Activated T-cell treated with anti-CD3 and anti-CD28 coated beads for 1 hour (primary cell): ENCODE measurements around the gene FREM2.

ENCODE experiments used
- DNase-seq: peaks from one replicate; pipeline ENCODE4 v3.0.0-alpha.2; 2020; ENCODE audit warnings: low read depth

FREM2 gene, protein sequence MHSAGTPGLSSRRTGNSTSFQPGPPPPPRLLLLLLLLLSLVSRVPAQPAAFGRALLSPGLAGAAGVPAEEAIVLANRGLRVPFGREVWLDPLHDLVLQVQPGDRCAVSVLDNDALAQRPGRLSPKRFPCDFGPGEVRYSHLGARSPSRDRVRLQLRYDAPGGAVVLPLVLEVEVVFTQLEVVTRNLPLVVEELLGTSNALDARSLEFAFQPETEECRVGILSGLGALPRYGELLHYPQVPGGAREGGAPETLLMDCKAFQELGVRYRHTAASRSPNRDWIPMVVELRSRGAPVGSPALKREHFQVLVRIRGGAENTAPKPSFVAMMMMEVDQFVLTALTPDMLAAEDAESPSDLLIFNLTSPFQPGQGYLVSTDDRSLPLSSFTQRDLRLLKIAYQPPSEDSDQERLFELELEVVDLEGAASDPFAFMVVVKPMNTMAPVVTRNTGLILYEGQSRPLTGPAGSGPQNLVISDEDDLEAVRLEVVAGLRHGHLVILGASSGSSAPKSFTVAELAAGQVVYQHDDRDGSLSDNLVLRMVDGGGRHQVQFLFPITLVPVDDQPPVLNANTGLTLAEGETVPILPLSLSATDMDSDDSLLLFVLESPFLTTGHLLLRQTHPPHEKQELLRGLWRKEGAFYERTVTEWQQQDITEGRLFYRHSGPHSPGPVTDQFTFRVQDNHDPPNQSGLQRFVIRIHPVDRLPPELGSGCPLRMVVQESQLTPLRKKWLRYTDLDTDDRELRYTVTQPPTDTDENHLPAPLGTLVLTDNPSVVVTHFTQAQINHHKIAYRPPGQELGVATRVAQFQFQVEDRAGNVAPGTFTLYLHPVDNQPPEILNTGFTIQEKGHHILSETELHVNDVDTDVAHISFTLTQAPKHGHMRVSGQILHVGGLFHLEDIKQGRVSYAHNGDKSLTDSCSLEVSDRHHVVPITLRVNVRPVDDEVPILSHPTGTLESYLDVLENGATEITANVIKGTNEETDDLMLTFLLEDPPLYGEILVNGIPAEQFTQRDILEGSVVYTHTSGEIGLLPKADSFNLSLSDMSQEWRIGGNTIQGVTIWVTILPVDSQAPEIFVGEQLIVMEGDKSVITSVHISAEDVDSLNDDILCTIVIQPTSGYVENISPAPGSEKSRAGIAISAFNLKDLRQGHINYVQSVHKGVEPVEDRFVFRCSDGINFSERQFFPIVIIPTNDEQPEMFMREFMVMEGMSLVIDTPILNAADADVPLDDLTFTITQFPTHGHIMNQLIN (N-terminal part only)

DNA sequence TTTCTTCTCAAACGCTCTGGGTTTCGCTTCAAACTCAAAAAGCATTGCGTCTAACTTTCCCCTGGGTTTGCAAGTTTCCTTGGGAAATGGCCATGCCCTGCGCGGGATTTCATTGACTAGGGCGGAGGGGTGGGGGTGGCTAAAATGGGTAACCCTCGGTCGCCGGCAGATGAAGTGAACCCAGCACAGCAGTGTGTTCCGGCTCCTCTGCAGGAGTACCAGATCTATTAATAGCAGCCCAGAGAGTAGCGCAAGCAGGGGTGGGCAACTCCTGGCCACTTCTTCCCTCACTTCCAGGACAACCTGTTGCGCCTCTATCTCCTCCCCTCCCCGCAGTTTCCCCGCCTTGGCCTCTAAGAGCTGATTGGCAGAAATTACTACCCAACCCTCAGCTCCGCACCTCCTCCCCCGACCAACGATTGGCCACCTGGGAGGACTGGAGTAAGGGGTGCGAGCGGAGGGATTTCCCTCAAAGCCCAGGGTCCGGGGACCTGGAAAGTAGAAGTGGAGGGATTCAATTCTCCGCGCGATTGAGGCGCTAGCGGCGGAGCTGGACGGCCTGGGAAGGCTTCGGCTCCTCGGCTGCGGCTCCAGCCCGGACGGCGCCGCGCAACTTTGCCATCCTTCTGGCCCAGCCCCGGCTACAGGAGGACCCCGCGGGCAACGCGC, at the start of gene FREM2:
FREM2 (plus strand) TSS at position 501 of the 669 bp plus-strand sequence. CDS start 268 bp downstream, outside the sequence.
- DNase-seq: no peak

DNA sequence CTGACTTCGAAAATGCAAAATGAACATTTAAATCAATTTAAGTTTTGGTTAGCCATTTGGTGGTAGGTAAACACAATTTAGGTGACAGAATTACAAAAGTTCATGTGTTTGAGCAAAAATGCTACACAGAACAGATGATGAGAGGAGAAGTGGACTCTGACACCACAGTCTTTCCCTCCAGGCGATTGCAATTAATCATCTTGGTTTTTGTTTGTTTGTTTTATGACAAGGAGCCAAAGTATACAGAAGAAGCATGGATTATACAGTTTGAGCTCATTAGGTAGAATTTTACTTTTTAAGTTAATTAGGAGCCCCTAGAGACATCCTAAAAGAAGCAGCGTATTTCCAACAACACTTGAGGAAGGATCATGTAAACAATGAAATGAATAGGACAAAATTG, 49.3 kb upstream of the FREM2 start:
- DNase-seq: no peak

DNA sequence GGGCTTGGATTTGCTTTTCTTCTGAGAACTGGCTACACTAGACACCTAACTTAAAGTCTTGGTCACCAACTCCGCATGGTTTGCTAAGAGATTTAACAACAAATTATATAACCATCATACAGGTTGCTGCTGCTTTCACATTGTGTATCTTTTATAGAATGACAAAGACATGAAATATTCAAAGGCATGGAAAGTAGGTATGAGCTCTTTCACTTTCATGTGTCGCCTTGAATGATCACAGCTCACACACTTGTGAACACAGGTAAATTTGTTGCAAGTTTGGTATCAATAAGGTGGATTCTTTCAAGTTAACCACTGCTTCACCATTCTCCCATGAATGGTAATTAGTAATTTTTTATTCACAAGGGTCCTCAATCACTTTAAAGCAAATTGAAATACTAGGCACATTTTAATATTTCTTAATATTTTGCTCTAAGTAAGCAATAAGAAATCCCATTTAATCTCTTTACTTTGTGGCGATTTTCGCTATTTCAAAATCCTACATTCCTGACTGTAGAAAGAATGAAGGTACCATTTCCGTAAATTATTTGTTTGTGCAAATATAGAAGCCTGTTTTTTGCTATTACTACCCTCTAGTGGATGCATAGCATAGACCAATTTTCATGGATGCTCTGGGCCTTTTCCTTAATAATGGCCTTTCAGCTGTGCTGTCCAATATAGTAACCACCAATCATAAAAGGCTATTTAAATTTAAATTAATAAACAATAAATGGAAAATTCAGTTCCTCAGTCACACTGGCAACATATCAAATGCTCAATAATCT, 45.5 kb upstream of the FREM2 start:
- DNase-seq: no peak

DNA sequence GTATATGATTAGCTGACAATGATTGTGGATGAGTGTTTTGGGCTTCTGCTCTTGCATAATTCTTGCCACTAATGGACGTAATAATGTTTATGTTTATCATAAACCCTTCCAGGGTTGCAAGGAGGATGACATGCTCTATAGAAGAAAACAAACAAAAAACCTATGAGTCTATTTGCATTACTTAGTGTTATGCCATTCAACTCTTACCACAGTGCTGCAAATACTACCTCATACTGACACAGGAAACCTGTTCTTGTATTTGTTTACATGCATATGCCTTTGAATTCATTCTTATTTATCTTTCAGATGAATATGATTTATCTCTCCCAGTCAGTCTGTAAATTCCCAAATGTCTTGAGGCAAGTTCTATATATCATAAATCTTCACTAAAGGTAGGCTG, 39.6 kb upstream of the FREM2 start:
- DNase-seq: no peak

DNA sequence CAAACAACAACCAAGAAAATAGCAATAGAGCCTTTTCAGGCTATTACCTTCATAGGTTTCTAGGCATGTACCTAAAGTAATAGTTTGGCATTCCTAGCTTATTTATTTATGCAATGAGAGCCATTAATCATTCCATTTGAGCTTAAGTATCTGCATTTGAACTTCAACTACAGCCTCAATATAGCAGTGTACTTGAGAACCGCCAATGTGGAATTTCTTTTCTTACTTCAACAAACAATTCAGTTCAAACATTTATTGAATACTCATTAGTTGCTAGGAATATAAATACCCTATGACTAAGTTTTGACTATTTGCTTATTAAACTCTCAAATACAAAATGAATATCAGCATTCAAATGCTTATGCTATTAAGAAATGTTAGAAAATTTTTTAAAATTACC, 38.0 kb upstream of the FREM2 start:
- no peak for DNase-seq

DNA sequence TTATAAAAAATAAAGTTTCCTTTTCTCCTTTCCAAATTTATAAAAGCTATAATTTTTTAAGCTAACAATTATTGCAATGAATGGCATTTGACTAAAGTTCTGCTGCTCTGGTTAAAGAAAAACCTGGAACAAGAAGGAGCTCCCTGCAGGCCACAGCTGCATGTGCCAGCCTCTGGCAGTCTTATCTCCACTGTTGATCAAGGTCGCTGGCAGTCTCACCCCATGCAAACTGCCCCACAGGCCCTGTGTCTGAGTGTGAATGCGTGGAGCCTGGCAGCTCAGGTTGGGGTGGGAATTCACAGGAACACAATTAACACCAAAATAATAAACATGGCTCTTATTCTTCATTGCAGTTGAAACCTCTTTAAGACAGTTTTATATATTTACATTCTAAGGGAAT, 30.2 kb upstream of the FREM2 start:
- no peak for DNase-seq

DNA sequence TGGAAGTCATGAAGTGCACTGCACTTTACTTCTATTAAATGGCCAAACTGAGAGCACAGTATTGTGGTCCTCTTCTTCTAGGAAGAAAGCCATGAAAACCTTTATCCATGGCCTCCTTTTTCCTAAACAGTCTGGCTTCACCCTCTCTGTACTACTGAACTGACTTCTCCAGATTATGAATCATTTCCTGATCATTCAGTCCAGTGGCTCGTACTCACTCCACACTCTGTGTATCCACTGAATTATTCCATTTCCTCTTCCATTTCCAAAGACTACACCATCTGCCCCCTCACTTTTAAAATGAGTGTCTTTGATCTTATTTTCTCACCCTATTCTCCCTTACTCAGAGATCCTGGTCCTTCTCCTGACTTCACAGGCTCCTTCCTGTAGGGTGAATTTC, 29.7 kb upstream of the FREM2 start:
- DNase-seq: no peak

DNA sequence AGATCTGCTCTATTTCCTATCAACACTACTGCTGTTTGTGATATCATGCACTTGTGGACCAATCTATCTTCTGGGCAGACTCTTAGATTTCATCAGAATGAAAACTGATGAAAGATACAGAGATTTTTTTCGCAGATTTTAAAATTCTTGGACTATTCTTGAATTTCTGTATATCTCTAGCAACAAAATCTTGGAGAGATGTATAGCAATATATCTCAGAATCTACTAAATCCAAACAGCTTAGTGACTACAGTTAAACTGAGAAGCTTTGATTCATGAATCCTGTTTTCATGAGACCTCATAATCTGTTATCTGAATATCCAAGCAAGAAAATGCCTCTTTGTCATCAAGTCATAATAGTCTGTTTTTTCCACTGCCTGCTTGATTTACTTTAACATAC, 28.0 kb upstream of the FREM2 start:
- no peak for DNase-seq

DNA sequence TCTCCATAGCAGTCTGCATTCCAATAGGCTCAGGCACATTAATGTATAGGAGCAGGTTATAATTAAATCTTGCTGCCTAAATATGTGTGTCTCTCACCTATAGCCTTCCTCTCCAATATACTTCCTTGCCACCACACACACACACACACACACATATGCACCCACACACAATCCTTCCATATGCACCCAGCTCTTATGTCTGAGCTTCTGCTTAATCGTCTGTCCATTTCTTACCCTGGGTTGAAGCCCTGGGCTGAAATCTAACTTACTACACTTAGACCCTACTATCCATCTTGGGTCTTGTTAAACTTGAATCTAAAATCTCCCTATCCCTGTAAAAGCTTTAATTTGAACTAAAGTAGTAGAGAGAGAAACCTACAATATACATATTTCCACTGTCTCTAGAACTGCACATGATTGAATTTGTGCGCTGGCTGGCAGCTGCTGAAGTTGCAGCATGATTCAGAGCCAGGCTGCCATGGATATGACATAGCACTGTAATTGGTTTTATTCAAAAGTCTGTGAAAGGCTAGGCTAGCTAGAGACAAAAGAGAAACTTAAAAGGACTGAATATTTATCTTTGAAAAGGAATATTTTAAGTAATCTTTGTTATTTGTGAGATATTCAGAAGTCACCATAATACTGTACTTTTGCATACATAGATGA, 25.7 kb upstream of the FREM2 start:
- no peak for DNase-seq

DNA sequence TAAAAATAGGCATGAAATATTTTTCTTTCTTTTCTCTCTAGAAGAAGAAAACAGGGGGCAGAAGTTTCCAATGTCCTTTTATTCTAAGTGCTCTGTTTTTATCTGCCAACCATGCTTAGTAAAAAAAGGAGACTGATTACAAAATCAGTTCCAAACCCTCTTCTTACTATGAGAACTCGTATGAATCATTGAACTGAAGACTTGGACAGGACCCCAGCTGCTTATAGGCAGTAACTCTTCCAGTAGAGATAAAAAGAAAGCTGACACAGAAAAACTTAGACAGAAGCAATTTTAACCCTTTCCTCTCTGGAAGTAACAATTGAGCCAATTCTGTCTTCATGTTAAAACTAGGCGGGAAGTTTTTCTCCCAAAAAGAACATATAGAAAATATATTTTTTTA, 24.5 kb upstream of the FREM2 start:
- DNase-seq: no peak

DNA sequence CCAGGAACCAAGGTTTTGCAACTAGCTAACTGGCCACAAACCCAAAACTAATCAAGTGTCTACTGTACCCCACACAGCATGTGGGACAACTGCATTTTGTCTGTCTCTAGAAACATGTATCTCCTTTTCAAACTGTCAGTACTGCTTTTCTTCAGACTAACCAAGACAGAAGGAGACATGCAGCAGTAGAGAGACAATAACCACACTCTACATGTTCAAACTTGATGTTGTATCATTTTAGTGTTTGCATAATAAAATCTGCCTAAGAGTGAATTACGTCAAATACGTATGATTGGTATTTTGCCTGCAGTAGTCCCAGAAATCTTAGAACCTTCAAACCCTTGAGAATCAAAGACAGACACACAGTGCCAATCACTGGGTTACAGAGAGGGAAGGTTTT, 22.0 kb upstream of the FREM2 start:
- DNase-seq: no peak

DNA sequence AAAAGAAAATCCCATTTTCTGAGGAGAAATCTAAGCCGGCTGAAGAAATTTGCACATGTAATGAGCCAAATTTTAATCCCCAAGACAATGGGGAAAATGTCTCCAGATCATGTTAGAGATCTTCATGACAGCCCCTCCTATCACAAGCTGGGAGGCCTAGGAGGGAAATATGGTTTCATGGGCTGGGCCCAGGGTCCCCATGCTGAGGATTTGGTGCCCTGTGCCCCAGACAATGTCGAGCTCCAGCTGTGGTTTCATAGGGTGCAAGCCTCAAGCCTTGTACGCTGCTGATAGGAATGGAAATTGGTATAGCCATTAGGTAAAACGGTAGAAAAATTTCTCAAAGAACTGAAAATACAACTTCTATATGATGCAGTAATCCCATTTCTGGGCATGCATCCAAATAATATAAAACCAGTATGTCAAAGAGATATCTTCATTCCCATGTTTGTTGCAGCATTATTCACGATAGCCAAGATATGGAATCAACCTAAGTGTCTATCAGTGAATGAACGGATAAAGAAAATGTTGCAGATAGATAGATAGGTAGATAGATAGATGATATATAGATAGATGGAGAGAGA, 19.3 kb upstream of the FREM2 start:
- DNase-seq: no peak

DNA sequence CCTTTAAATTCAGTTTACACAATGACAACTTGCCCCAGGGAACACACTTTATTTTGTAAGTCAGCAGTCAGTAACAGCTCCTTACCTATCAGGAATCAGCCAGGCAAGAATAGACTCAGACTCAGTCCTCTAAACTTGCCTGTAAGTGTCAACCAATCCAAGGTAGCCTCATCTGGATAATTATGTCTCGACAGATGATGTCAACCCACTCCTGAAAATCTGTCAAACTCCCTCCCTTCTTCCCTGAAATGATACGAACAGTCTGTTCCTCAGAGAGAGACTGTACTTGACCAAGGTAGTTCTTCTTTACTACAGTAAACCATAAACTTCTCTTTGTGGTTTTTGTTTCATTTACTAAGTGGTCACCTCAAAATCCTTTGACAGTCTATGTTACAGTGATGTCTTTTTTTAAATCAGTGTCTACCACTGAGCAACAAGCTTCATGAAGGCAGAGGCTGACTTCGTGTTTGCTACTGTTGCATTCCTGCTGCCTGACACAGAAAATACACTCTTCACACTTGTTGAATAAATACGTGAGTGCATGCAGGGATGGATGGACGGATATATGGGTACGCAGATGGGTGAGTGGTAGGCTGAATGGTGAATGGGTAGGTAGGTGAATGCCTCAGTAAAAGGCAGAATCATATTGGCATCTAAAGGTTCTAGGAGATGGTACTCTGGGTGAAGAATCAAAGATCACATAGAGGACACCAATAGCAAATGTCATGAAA, 17.5 kb upstream of the FREM2 start:
- DNase-seq: no peak

DNA sequence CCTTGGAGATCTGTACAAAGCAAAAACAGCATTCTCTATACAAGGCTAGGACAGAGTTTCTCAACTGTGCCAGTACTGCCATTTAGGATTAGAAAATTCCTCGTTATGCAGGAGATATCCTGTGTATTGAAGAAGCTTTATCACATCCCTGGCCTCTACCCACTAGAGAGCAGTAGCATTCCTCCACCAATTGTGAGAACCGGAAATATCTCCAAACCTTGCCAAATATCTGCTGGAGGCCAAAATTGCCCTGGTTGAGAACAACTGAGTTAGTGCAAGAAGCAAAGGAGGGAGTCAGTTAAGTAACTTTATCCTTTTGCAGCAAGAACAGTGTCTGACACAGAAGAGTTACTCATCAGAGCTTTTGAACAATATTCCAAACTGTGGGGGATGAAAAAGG, 16.2 kb upstream of the FREM2 start:
- no peak for DNase-seq

DNA sequence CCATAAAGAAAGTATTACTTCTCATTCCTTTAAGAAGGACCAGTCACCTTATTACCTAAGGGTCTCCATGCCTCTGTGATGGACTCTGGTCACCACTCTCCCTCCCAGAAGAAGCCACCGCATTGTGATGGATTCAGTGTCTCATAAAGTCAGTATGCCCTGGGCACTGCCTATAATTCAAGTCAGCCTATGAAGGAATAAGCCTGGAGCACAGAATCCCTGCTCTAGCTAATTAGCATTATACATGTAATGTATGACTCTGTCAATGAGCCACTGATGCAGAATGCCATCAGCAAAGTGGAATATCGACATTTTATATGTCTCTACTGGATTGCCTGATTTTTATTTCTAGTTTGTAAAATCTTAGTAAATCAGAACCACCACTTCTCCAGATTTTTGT, 14.9 kb upstream of the FREM2 start:
- no peak for DNase-seq

DNA sequence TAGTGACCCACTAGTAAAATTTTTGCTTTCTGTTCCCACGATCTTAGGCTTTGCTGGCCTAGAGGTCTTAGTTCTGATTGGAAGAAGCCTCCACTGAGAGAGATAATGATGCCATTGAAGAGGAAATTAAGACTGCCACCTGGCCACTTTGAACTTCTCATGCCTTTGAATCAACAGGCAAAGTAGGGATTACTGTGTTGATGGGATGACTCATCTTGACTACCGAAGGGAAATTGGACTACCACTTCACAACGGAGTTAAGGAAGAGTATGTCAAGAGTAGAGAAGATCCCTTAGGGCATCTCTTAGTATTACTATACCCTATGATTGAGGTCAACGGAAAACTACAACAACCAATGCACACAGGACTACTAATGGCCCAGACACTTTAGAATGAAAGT, 12.7 kb upstream of the FREM2 start:
- DNase-seq: no peak

DNA sequence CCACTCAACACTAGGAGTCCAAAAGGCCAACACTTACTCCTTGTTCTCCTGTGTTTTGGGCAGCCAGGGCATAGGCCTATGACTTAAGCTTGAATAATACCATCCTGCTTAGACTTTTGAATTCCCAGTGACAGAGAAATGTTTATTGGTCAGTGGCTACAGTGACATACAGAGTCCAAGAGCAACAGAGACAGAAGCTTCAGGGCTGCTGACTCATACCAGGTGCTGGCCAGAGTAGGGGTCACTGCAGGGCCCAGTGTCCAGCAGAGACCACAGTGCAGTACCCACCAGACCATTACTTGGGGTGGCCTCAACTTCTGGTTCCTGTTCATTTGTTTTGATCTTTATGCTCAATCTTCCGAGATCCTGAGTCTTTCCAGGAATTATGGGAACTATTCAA, 6.0 kb upstream of the FREM2 start:
- DNase-seq: no peak

DNA sequence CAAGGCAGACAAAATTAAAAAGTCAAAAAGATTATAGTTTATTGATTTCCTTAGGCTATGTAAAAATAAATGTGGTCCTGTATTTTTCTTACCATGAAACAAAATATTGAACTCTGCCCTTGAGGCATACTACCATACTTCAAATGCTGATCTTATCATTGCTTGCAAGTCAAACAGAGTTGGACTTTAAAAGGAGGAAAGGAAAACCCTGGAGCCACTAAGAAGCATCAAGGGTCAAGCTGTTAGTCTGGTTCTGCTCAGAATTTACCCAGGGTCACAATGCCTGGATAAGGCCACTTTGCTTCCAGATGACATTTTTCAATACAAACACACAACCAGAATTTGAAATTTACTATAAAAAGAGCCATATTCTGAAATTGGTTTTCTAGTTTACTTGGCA, 2.2 kb upstream of the FREM2 start:
- no peak for DNase-seq

DNA sequence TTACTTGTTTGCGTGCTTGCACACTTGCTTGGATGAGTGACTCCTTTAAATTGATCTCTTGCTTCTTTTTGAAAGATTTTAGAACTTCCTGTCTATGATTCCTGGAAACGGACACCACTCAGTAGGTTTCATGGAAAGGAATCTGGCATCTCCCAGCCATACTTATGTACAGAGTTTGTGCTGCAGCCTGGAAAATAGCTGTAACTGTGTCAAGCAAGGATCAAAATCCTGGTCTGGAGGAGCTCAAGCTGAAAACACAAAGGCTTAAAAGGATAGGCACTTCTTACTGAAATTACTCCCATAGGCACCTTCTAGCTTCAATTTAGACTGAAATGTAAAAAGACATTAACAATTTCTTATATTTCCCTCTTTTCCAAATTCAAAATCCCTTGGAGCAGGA, 1.4 kb upstream of the FREM2 start:
- no peak for DNase-seq
